Erythroblast (primary cell): ENCODE results near the gene NUP54.

Experiments used
- GATA1 ChIP-seq: IDR thresholded peaks from 2 replicates; pipeline ENCODE4 v1.6.1; 2011; ENCODE audit warnings: low read depth, mild to moderate bottlenecking, control low read depth, low read length, moderate library complexity
- POLR2A ChIP-seq: IDR thresholded peaks from 2 replicates; pipeline ENCODE4 v1.6.1; 2011; ENCODE audit warnings: mild to moderate bottlenecking, low read length

DNA sequence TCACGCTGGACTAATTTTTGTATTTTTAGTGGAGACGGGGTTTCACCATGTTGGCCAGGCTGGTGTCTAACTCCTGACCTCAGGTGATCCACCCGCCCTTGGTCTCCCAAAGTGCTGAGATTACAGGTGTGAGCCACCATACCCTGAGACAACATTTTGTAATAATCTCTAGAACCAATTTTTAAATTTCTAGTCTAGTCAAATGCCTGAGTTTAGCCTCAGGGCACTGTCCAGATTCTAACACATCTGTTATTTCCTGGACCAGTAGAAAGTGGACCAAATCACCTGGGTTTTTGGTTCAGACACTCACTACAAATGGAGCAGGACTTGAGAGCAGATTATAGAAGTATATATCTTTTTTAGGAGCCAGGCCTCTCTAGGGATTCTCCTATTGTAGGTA, 52.1 kb downstream of the NUP54 start:
- no peak for TF ChIP-seq POLR2A
- TF ChIP-seq GATA1, result no peak
